HepG2 (cell line): Measurements from ENCODE around the gene METTL22. TPM values are rescaled to one million over a fixed set of nuclear protein-coding genes. Genes with fewer than 3 reads are reported as not detected.

ENCODE experiments used
- ELF4 ChIP-seq: sonication (generic); formaldehyde crosslinking; IDR thresholded peaks from 2 replicates; pipeline ENCODE4 v1.5.0; 2020; ENCODE audit warnings: missing genetic modification reagents, mild to moderate bottlenecking, moderate library complexity, borderline replicate concordance
- FOXJ3 ChIP-seq: sonication (generic); formaldehyde crosslinking; IDR thresholded peaks from 2 replicates; pipeline ENCODE4 v1.4.0; 2020; ENCODE audit warnings: missing genetic modification reagents, mild to moderate bottlenecking, borderline replicate concordance
- KAT8 ChIP-seq: IDR thresholded peaks from 2 replicates; pipeline ENCODE4 v1.6.1; 2016; ENCODE audit warnings: missing genetic modification reagents, missing compliant biosample characterization
- KMT2A ChIP-seq: sonication (generic); formaldehyde crosslinking; IDR thresholded peaks from 2 replicates; pipeline ENCODE4 v1.4.0; 2020; ENCODE audit warnings: missing genetic modification reagents
- PAX8 ChIP-seq: sonication (generic); formaldehyde crosslinking; IDR thresholded peaks from 2 replicates; pipeline ENCODE4 v1.8.0; 2022; ENCODE audit warnings: mild to moderate bottlenecking, missing genetic modification reagents, borderline replicate concordance
- RFXANK ChIP-seq: IDR thresholded peaks from 2 replicates; pipeline ENCODE4 v1.6.1; 2016
- SP5 ChIP-seq: IDR thresholded peaks from 2 replicates; pipeline ENCODE4 v1.6.1; 2016; ENCODE audit warnings: low read depth, borderline replicate concordance
- TBX2 ChIP-seq: sonication (generic); formaldehyde crosslinking; IDR thresholded peaks from 2 replicates; pipeline ENCODE4 v1.5.0; 2020; ENCODE audit warnings: missing genetic modification reagents, mild to moderate bottlenecking, borderline replicate concordance
- TEAD2 ChIP-seq: sonication (generic); formaldehyde crosslinking; IDR thresholded peaks from 2 replicates; pipeline ENCODE4 v1.9.0; 2021; ENCODE audit warnings: missing genetic modification reagents
- ZNF317 ChIP-seq: sonication (generic); formaldehyde crosslinking; IDR thresholded peaks from 2 replicates; pipeline ENCODE4 v1.5.0; 2020; ENCODE audit warnings: mild to moderate bottlenecking, missing genetic modification reagents
- ZNF367 ChIP-seq: sonication (generic); formaldehyde crosslinking; IDR thresholded peaks from 2 replicates; pipeline ENCODE4 v1.4.0; 2020; ENCODE audit warnings: missing genetic modification reagents, borderline replicate concordance
- ZNF451 ChIP-seq: sonication (generic); formaldehyde crosslinking; IDR thresholded peaks from 2 replicates; pipeline ENCODE4 v1.5.0; 2020; ENCODE audit warnings: mild to moderate bottlenecking, missing genetic modification reagents
- ZNF547 ChIP-seq: sonication (generic); formaldehyde crosslinking; IDR thresholded peaks from 2 replicates; pipeline ENCODE4 v1.5.1; 2020; ENCODE audit warnings: mild to moderate bottlenecking, missing genetic modification reagents
- polyA plus RNA-seq, 8 experiments: library from polyadenylated mRNA; depleted of rRNA in 3 of 8; stranded (reverse) in 7 of 8; unstranded in 1 of 8; fragments of >200 nt; fragmentation: Illumina TruSeq in 4 of 8; extraction: Trizol in 4 of 8; gene quantifications; 2 replicates each; pipeline versions ENCODE4 v1.2.1 to v1.2.3, GENCODE V29; 2011 to 2016; ENCODE audit warnings: low read depth in 4 of 8, missing spikeins in 1 of 8, mixed read lengths in 1 of 8; ENCODE audit not compliant: insufficient read depth in 1 of 8
- total RNA-seq, 5 experiments: library from RNA; depleted of rRNA; stranded (reverse); fragments of >200 nt; fragmentation: Illumina TruSeq; extraction: Trizol; gene quantifications; 2 replicates each; pipeline ENCODE4 v1.2.3, GENCODE V29; 2016; ENCODE audit warnings: low read depth in 1 of 5
- TF ChIP-seq, protein P1 (sequence below): sonication (generic); formaldehyde crosslinking; IDR thresholded peaks from 2 replicates; pipeline ENCODE4 v1.9.0; 2021; ENCODE audit warnings: missing genetic modification reagents, borderline replicate concordance
- TF ChIP-seq, protein P2 (sequence below): sonication (generic); formaldehyde crosslinking; IDR thresholded peaks from 2 replicates; pipeline ENCODE4 v1.4.0; 2020; ENCODE audit warnings: missing genetic modification reagents, borderline replicate concordance
- TF ChIP-seq, protein P3 (sequence below): sonication (generic); formaldehyde crosslinking; IDR thresholded peaks from 2 replicates; pipeline ENCODE4 v1.5.0; 2020; ENCODE audit warnings: mild to moderate bottlenecking, missing genetic modification reagents, borderline replicate concordance
- TF ChIP-seq, protein P4 (sequence below): sonication (generic); formaldehyde crosslinking; IDR thresholded peaks from 2 replicates; pipeline ENCODE4 v1.8.1; 2022; ENCODE audit warnings: low read depth, mild to moderate bottlenecking, missing genetic modification reagents

The METTL22 gene
- total and polyA plus RNA-seq, 2 of the 13 experiments (the other 11 are each of a cell fraction or from before 2014, with no cell fraction given): 36.2 to 94.8 TPM

DNA sequence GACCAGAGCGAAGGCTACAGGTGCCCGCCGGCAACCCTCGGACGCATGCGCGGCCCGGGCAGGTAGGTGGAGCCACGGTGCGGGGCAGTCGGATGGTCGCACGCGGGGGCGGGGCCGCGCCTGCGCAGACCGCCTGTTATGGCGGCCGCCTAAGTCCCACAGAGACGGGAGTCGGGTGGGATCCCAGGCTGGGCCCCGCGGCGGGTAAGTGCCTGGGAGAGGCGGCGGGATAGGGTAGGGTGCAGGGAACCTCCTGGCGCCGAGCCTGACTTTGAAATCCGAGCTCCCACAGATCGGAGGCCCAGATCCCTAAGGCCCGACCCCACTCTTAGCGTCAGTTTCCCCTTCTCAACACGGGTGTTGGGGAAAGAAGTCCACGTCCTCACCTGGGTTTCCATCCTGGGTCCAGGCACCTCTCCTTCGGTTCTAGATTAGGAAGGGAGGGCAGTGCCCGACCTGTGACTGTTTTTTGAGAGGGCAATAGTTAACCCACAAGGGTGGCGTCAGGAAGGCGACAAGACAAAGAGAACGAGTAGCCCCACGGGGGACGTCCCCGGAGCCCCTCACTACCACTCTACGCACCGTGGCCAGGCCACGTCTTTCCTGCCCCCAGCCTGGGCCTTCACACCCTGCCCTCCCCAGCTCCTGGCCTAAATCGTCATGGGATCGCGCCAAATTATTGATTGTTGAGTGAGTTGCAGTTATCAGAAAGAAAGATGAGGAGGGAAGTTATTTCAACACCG is at the start of gene METTL22 (continued):
- TF ChIP-seq, protein P1, sequence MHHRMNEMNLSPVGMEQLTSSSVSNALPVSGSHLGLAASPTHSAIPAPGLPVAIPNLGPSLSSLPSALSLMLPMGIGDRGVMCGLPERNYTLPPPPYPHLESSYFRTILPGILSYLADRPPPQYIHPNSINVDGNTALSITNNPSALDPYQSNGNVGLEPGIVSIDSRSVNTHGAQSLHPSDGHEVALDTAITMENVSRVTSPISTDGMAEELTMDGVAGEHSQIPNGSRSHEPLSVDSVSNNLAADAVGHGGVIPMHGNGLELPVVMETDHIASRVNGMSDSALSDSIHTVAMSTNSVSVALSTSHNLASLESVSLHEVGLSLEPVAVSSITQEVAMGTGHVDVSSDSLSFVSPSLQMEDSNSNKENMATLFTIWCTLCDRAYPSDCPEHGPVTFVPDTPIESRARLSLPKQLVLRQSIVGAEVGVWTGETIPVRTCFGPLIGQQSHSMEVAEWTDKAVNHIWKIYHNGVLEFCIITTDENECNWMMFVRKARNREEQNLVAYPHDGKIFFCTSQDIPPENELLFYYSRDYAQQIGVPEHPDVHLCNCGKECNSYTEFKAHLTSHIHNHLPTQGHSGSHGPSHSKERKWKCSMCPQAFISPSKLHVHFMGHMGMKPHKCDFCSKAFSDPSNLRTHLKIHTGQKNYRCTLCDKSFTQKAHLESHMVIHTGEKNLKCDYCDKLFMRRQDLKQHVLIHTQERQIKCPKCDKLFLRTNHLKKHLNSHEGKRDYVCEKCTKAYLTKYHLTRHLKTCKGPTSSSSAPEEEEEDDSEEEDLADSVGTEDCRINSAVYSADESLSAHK (CRISPR knock-in tag): no peak
- TF ChIP-seq ZNF547 (peak; percentile 80), FOXJ3 (CRISPR knock-in tag) (peak; percentile 51; the same call in 1 of the 2 replicates), TBX2 (peak; percentile 71; the same call in 1 of the 2 replicates), KAT8 (peak; percentile 95), ZNF367 (CRISPR knock-in tag) (peak; percentile 90), ELF4 (CRISPR knock-in tag) (no peak), ZNF317 (no peak; the same call in 1 of the 2 replicates), PAX8 (CRISPR knock-in tag) (0 out of 2 replicates have a peak, but pooled peaks have one; percentile 58), RFXANK (no peak; the same call in 1 of the 2 replicates), ZNF451 (CRISPR knock-in tag) (peak; percentile 96), SP5 (CRISPR knock-in tag) (peak; percentile 71), KMT2A (CRISPR knock-in tag) (peak; percentile 94), TEAD2 (CRISPR knock-in tag) (no peak; the same call in 1 of the 2 replicates)
- TF ChIP-seq, protein P2, sequence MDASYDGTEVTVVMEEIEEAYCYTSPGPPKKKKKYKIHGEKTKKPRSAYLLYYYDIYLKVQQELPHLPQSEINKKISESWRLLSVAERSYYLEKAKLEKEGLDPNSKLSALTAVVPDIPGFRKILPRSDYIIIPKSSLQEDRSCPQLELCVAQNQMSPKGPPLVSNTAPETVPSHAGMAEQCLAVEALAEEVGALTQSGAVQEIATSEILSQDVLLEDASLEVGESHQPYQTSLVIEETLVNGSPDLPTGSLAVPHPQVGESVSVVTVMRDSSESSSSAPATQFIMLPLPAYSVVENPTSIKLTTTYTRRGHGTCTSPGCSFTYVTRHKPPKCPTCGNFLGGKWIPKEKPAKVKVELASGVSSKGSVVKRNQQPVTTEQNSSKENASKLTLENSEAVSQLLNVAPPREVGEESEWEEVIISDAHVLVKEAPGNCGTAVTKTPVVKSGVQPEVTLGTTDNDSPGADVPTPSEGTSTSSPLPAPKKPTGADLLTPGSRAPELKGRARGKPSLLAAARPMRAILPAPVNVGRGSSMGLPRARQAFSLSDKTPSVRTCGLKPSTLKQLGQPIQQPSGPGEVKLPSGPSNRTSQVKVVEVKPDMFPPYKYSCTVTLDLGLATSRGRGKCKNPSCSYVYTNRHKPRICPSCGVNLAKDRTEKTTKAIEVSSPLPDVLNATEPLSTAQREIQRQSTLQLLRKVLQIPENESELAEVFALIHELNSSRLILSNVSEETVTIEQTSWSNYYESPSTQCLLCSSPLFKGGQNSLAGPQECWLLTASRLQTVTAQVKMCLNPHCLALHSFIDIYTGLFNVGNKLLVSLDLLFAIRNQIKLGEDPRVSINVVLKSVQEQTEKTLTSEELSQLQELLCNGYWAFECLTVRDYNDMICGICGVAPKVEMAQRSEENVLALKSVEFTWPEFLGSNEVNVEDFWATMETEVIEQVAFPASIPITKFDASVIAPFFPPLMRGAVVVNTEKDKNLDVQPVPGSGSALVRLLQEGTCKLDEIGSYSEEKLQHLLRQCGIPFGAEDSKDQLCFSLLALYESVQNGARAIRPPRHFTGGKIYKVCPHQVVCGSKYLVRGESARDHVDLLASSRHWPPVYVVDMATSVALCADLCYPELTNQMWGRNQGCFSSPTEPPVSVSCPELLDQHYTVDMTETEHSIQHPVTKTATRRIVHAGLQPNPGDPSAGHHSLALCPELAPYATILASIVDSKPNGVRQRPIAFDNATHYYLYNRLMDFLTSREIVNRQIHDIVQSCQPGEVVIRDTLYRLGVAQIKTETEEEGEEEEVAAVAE: peak; percentile 64; the same call in 1 of the 2 replicates
- TF ChIP-seq, protein P3, sequence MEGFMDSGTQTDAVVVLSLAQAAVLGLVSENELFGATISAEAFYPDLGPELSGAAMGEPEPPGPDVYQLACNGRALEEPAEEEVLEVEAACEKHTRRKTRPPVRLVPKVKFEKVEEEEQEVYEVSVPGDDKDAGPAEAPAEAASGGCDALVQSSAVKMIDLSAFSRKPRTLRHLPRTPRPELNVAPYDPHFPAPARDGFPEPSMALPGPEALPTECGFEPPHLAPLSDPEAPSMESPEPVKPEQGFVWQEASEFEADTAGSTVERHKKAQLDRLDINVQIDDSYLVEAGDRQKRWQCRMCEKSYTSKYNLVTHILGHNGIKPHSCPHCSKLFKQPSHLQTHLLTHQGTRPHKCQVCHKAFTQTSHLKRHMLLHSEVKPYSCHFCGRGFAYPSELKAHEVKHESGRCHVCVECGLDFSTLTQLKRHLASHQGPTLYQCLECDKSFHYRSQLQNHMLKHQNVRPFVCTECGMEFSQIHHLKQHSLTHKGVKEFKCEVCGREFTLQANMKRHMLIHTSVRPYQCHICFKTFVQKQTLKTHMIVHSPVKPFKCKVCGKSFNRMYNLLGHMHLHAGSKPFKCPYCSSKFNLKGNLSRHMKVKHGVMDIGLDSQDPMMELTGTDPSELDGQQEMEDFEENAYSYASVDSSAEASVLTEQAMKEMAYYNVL (CRISPR knock-in tag): peak; percentile 71; the same call in 1 of the 2 replicates
- TF ChIP-seq, protein P4, sequence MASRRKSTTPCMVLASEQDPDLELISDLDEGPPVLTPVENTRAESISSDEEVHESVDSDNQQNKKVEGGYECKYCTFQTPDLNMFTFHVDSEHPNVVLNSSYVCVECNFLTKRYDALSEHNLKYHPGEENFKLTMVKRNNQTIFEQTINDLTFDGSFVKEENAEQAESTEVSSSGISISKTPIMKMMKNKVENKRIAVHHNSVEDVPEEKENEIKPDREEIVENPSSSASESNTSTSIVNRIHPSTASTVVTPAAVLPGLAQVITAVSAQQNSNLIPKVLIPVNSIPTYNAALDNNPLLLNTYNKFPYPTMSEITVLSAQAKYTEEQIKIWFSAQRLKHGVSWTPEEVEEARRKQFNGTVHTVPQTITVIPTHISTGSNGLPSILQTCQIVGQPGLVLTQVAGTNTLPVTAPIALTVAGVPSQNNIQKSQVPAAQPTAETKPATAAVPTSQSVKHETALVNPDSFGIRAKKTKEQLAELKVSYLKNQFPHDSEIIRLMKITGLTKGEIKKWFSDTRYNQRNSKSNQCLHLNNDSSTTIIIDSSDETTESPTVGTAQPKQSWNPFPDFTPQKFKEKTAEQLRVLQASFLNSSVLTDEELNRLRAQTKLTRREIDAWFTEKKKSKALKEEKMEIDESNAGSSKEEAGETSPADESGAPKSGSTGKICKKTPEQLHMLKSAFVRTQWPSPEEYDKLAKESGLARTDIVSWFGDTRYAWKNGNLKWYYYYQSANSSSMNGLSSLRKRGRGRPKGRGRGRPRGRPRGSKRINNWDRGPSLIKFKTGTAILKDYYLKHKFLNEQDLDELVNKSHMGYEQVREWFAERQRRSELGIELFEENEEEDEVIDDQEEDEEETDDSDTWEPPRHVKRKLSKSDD (CRISPR knock-in tag): no peak
